GM18526 (cell line): ENCODE data around the gene ATE1.
A peak's percentile ranks its signal among the peaks of the same experiment; 100 is the strongest.

ENCODE experiments used
- POLR2A ChIP-seq: IDR thresholded peaks from 3 replicates; pipeline ENCODE4 v1.6.1; 2011; ENCODE audit not compliant: insufficient read length; ENCODE audit errors: extremely low read depth

ATE1 gene

DNA sequence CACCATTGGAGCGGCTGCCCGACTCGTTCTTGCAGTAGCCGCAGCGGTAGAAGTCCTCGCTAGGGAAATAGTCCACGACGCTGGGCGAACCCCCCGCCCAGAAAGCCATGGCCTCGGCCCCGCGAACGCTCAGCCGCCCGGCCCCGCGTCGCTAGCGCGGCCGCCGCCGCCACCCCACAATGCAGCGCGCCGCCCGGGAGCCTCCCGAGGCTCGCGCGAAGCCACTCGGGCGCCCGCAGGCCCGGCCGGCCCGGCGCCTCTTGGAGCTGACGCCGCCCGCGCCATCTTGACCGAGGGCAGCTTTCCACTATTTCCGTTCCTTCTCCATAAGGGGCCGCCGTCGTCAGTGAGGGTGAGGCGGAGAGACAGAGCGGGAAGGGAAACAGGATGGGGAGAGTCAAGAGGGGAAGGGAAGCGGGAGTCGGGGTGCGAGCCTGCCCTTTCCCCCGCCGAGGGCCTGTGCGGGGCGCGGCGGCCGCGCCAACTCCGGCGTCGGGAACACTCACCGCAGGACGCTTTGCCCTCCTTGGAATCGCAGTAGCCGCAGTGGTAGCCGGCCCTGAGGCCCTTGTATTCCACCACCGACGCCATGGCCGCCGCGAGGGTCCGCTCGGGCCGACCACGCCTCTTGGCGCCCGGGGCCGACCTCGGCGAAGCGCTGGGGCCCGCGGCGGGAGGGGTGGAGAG, at the start of gene ATE1:
Gene ATE1 (minus strand): TSS at position 191 of the 687 bp plus-strand sequence. CDS start 82 bp downstream, at position 109.
- TF ChIP-seq POLR2A: peak; percentile 86

DNA sequence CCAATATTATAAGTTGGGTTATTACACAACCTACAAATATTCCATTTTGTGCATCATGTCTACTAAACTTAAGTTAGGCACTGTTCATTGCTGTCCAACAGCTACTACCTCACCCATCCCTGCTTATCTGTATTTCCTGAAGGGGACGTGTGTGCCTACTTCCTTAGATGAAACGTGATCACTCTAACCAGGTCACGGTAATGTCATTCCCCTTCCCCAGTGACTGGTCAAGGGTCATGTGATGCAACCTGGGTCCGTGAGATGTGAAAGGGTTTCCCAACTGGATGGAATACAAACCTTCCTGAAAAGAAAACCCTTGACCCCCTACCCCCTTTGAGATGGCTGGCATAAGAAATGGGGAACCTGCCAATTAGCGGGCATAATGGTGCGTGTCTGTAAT, 48.8 kb upstream of the ATE1 start:
- no peak for TF ChIP-seq POLR2A

DNA sequence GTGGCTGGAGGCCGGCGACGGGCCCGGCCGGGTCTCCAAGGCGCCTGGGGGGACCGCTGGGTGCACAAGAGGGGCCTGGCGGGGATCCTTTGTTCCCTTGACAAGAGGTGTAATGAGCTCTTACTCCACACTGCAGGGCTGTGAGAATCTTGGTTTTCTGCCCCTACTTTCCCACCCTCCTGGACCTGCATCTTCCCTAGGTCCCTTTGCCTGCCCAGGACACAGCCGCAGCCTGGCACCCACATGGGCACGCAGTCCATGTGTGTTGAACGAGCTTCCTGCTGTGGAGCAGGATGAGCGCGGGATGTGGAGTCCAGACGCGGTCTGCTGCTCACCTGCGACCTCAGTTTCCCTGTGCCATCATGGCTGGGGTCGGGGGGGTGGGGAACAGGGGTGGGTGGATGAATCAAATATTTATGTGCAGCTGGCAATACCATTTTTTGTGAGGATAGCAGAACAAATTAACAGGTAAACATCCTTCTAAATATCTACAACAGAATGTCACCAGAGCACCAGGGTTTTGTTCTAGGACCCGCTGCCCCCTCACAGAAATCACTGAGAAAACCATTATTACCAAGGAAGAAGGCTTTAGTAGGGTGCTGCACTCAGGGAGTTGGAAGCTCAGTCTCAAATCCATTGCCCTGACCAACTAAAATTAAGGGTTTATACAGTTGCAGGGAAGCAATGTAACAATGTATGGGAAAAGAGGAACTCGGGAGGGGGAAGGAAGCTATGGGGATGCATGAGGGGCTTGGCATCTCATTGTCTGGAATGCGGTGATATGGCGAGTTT, 47.7 kb upstream of the ATE1 start:
- no peak for TF ChIP-seq POLR2A

DNA sequence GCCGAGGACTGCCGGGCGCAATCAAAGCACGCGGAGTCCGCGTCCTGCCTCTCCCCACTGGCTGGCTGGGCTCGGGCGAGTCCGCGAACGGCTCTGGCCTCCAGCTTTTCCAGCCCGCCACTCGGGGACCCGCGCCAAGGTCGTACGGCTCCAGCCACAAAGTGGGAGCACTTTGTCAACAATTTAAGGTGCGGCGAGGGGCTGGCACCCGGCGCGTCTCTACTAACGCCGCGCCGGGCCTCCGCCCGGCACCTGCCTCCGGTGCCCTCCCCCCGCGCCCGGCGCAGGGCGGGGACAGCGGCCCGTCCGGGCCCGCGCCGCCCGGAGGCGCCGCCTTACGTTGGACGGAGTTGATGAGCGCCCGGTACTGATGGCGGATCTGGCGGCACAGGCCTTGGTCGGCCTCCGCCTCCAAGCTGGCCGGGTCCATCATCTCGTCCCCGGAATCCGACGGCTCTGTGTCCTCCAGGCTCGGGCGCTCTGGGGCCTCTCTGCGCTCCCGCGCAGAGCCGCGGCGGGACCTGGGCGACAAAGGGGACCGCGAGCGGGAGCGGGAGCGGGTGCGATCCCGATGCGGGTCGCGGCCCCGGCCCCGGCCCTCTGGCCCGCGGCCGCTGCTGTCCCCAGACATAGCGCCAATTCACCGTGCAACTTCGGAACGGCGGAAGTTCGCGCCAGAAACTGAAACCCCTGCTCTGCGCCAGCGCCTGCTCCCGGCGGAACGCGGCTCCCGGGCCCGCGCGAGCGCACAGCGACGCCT, 46.9 kb upstream of the ATE1 start, which contains the start of gene NSMCE4A:
Gene NSMCE4A (minus strand): TSS at position 683 of the 760 bp plus-strand sequence. CDS start 52 bp downstream, at position 631.
- peak; percentile 68 for TF ChIP-seq POLR2A

DNA sequence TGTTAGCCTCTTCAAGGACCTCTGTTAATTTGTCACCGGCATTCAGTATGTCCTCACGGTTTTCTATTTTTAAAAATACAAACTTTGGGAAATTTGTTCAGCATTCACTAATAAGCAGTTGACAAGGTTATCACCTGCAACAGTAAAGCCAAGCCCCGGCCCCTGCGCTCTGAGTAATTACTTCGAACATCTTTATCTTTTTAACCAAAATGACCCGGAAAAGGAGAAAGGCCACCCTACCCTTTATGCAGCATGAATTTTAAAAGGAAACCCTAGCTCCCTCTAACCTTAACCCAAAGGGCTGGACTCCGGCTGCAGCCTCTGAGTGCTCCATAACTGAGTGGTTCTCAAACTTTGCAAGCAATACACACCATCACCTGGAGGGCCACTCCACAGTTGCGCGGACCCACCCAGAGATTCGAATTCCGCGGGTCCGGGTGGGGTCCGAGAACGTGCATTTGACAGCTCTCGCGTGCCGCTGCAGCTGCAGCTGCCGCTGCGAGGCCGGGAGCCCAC, 46.2 kb upstream of the ATE1 start:
- no peak for TF ChIP-seq POLR2A

DNA sequence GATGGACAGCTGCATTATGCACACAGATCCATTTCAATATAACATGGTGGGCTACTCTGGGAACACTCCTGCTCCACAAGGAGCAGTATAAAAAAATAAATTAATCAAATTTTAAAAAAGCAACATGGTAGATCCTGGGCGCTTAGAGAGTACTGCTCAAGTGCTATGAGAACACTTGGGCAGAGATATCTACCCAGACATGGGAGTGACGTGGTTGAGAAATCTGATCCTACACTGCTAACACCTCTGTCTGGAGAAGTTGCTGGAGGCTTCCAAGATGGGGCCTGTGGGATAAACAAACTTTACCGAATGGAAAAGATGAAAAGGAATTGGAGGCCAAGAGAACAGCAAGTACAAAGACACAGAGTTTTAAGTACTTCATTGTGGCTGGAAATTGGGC, 38.2 kb upstream of the ATE1 start:
- TF ChIP-seq POLR2A: no peak

DNA sequence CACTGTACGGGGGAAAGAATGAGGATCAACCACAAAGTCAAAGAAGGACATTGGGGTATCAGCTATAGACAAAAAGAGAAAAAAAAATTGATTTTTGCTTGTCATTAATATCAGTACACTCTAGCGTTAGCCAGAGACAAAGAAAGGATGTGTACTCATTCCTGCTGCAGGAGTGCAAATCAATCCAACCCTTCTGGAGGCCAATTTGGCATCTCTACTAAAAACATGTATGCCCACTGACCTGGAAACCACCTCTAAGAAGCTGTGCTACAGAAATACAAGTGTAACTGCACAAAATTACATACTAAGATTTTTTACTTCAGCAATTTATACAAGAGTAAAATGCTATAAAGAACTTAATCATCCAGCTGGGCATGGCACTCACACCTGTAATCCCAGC, 33.6 kb upstream of the ATE1 start:
- no peak for TF ChIP-seq POLR2A

DNA sequence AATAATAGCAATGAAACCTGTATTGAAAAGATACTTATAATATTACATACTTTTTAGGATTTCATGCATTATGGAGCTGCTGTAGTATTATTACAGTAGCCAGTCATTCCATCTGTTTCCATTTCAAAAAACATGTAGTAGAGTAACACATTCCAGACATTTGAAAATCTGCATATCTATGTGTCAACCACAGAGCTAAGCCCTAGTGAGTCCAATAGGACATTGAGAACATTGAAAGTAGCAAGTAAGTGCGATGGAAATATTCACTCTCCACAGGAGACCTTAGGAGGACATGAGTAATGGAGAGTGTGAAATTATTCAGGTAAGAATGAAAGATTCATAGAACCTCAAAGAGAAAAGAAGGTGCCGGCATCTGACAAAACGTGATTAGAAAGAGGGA, 31.8 kb upstream of the ATE1 start:
- no peak for TF ChIP-seq POLR2A

DNA sequence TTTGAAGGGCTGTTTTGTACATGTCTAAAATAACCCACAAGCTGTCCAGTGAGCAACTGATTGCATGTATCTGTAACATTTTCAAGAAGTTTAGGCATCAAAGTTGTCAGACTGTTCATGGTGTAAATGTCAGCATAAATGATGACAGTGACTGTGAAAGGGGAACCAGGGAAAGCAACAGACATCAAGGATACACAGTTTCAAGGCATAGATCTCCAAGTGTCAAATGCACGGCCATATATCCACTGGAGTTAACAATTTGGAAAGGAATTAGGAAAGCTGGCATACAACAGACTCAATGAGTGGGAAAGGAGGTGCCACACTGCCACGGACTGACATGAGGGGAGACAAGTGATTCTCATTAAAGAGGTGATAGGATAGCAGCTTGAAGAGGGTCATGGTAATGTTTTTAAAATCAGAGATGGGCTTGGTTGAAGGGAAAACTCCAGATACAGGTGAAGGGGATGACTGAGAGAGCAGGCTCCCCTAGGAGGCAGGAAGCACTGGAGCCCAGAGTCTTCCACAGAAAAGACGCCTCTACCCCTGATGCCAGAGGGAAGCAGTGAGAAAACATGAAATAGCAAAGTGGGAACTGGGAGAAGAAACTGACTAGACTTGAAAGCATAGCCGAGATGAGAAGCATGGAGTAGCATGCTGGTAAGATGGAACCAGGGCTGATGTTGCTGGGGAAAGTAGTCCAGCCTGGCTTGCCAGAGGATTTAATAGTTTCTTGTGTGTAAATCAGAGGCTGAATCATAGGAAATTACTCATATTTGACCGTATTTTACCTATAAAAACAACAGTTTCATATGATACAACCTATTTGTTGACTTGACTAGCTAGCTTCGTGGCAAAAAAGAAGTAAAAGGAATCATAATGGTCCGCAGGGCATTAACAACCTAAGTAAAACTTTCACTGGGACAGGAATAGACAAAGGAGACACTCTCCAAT, 28.6 kb upstream of the ATE1 start:
- TF ChIP-seq POLR2A: no peak

DNA sequence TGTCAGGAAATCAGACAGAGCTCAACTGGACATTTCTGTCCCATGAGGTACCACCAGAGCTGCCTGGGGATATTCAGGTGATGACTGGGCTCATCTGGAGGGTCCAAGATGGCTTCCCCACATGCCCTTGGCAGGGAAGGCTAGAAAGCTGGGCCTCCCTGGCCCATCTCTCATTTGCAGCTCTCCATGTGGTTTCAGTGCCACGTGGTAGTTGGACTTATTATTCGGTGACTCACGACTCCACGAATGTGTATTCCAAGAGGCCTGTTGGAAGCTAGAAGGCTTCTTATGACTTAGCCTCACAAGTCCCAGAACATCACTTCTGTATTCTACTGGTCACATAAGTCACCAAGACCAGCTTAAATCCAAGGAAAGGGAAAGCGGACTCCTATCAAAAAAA, 24.4 kb upstream of the ATE1 start:
- no peak for TF ChIP-seq POLR2A

DNA sequence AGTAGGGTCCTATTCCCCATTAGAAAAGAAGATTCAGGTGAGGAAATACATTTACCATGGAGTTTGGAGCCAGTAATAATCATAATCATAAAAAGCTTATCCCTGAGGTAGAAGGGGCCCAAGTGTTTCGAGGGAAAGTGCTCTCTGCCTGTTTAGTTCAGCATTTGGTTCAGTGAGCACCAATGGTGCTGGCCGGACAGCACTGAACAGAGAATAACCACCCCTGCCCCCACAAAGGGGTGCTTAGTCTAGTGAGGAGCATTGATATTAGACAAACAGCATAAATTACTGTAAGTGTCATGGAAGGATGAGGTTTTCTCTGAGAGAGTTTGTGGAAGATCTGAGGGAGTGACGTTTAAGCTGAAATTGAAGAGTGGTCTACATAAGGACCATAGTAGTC, 21.6 kb upstream of the ATE1 start:
- TF ChIP-seq POLR2A: no peak

DNA sequence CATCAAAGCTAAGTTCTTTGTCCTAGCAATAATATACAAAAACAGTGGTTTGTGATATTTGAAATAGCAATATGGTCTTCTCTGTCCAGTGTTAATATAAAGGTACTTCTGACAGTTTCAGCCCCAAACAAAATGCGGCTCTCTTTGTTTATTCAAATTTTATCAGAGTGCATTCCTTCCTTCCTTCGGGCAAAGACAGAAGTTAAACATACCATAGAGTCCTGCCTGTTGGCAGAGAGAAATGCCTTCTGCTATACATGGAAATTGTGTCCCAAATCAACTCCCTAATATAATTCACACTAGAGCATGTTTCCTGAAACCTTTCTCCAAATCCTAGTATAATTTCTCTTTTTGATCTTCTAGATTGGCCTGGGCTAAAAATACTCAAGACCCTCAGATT, 21.2 kb upstream of the ATE1 start:
- TF ChIP-seq POLR2A: no peak

DNA sequence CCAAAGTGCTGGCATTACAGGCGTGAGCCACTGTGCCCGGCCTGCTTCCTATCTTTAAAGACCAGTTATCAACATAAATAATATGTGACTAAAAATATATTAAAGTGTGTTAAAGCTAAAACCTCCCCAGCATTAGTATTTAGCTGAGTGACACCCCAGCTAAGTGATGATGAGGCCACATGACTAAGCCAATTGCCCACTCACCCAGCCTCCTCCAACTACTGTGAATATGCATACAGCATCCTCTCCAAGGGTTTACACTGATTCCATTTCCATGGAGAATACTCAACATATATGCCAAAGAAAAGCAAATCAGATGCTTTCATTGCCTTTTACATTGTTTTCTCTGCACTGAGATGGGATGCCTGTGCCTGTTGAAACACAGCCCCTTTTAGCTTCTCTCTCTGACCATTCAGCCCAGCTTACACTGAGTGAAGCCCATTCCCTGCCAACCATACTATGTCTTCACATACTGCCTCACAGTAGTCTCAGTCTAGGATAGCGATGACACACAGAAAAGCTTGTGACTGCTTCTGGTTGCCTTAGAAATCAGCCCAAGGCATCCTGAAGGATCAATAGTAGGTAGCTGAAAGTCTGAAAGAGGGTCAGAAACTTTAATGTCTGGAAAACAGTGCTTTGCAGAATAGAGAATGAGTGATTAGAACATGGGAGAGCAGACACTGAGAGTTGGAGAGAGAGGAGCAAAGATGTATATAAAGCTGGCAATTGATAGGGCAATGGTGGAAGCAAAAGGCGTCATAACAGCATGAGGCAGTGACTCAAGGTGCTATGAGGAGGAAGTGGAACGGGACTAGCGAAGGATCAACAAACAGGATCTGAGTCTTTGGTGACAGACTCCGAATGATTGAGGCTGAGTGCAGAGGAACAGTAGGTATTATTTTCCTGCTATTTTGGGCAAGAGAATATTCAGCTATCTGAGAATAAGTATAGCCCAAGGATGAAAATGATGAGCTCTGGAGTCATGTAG, 19.8 kb upstream of the ATE1 start:
- no peak for TF ChIP-seq POLR2A
